A549 (cell line): ENCODE measurements around the gene RABGAP1L.

Source experiments
- HDAC2 ChIP-seq: fragments of 200-600 bp; sonication (generic); IDR thresholded peaks from 2 replicates; pipeline ENCODE4 v1.6.1; 2016
- MAX ChIP-seq: IDR thresholded peaks from 2 replicates; pipeline ENCODE4 v1.6.1; 2012
- POLR2AphosphoS2 ChIP-seq: conservative IDR thresholded peaks from 2 replicates; pipeline ENCODE4 v1.6.1; 2012; ENCODE audit warnings: low read length, improper control_type of control experiment, inconsistent platforms
- RAD21 ChIP-seq, 2 experiments: fragments of >200 bp in 1 of 2; sonication (Bioruptor Twin) in 1 of 2; formaldehyde crosslinking in 1 of 2; IDR thresholded peaks in 1 of 2; conservative IDR thresholded peaks in 1 of 2; 2 replicates in 1 of 2; 3 replicates in 1 of 2; pipeline ENCODE4 v1.6.1; 2012 to 2018; ENCODE audit warnings: inconsistent platforms in 1 of 2
- SMC3 ChIP-seq: fragments of >200 bp; sonication (Bioruptor Twin); formaldehyde crosslinking; IDR thresholded peaks from 3 replicates; pipeline ENCODE4 v1.6.1; 2018; ENCODE audit warnings: inconsistent platforms
- TP53 ChIP-seq: fragments of 250-450 bp; sonication (Bioruptor Pico); IDR thresholded peaks from 2 replicates; pipeline ENCODE4 v1.5.0; 2021; ENCODE audit warnings: mild to moderate bottlenecking, moderate library complexity
- ZFP36 ChIP-seq: fragments of 450-650 bp; IDR thresholded peaks from 2 replicates; pipeline ENCODE4 v1.6.1; 2014; ENCODE audit warnings: borderline replicate concordance; ENCODE audit not compliant: partially characterized antibody
- TF ChIP-seq, protein P1 (sequence below): fragments of >200 bp; sonication (Bioruptor Twin); formaldehyde crosslinking; IDR thresholded peaks from 3 replicates; pipeline ENCODE4 v1.5.1; 2016

GRCh38 chr1:174265282-174265681, 106.0 kb downstream of the RABGAP1L start:
- no peak for TF ChIP-seq ZFP36
- no peak for TF ChIP-seq POLR2AphosphoS2
- TF ChIP-seq, protein P1, sequence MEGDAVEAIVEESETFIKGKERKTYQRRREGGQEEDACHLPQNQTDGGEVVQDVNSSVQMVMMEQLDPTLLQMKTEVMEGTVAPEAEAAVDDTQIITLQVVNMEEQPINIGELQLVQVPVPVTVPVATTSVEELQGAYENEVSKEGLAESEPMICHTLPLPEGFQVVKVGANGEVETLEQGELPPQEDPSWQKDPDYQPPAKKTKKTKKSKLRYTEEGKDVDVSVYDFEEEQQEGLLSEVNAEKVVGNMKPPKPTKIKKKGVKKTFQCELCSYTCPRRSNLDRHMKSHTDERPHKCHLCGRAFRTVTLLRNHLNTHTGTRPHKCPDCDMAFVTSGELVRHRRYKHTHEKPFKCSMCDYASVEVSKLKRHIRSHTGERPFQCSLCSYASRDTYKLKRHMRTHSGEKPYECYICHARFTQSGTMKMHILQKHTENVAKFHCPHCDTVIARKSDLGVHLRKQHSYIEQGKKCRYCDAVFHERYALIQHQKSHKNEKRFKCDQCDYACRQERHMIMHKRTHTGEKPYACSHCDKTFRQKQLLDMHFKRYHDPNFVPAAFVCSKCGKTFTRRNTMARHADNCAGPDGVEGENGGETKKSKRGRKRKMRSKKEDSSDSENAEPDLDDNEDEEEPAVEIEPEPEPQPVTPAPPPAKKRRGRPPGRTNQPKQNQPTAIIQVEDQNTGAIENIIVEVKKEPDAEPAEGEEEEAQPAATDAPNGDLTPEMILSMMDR: no peak
- TF ChIP-seq TP53: no peak
- no peak for TF ChIP-seq MAX
- no peak for TF ChIP-seq RAD21 (conservative IDR thresholded peaks at IDR 0.05 in 1 of 2, IDR thresholded peaks at IDR 0.05 in 1 of 2)
- no peak for TF ChIP-seq SMC3
- TF ChIP-seq HDAC2: no peak
